AG04449 (cell line): ENCODE data around the gene SPHK2.

ENCODE experiments used
- CTCF ChIA-PET: fragments of 350-600 bp; formaldehyde crosslinking; extraction: SDS; loops from one replicate; lab custom pipeline; 2021; ENCODE audit warnings: antibody characterized with exemption; lab: Yijun Ruan, JAX
- POLR2A ChIA-PET: fragments of 400-600, 350-600 bp; formaldehyde crosslinking; extraction: SDS; loops from one replicate; lab custom pipeline; 2020; ENCODE audit warnings: antibody characterized with exemption, inconsistent platforms; lab: Yijun Ruan, JAX
- DNase-seq: peaks from one replicate; pipeline ENCODE4 v3.0.0-alpha.2; 2010; ENCODE audit warnings: low read depth, low spot score
- H3K4me3 ChIP-seq: 2 replicates; pipeline ENCODE4 v1.5.1; 2011; ENCODE audit warnings: low read depth, mild to moderate bottlenecking, control low read depth, low read length
- CTCF ChIP-seq: IDR thresholded peaks from one replicate; pipeline ENCODE4 v1.5.1; 2011; ENCODE audit warnings: mild to moderate bottlenecking, moderate library complexity, low read length, control low read depth, inconsistent platforms; ENCODE audit not compliant: insufficient read depth; ENCODE audit errors: missing control alignments

Gene SPHK2

GRCh38 chr19:48644355-48644754 lies 25.0 kb downstream of the SPHK2 start:
- no peak for TF ChIP-seq CTCF
- CTCF ChIA-PET = interaction anchor here (1.6 to 3.1 kb wide), 4 partner anchors 30 to 198 kb away, joined by 3 to 40 read pairs (median 26); partner anchors contain the start of gene NTN5
- POLR2A ChIA-PET = no interaction called here
- no peak for DNase-seq
- H3K4me3 ChIP-seq = no peak overlapping the region

GRCh38 chr19:48644839-48645619 lies 25.7 kb downstream of the SPHK2 start:
- ChIA-PET CTCF (interaction anchor here (0.7 to 3.1 kb wide), 18 partner anchors 8 to 327 kb away, joined by 3 to 40 read pairs (median 5); partner anchors contain the start of genes DBP, HSD17B14 and NTN5), POLR2A (interaction anchor here (0.6 kb wide), 1 partner anchor 121 kb away, joined by 3 read pairs; no protein-coding TSS in a partner anchor)
- peak overlapping the region; percentile 57 for H3K4me3 ChIP-seq
- DNase-seq = no peak
- TF ChIP-seq CTCF = no peak

GRCh38 chr19:48645620-48646000 lies 26.3 kb downstream of the SPHK2 start:
- ChIA-PET POLR2A (interaction anchor here (0.6 kb wide), 1 partner anchor 120 kb away, joined by 3 read pairs; no protein-coding TSS in a partner anchor), CTCF (interaction anchor here (0.7 to 3.1 kb wide), 19 partner anchors 8 to 326 kb away, joined by 3 to 40 read pairs (median 5); partner anchors contain the start of genes DBP, HSD17B14 and NTN5)
- no peak for TF ChIP-seq CTCF
- H3K4me3 ChIP-seq = peak overlapping the region; percentile 57
- DNase-seq = no peak

GRCh38 chr19:48646001-48646721 lies 26.9 kb downstream of the SPHK2 start, which contains the start of gene CA11:
Gene CA11, minus strand, starts transcription at chr19:48646187. Its CDS starts 555 bp downstream, at chr19:48645632.
- ChIA-PET POLR2A (no interaction called here), CTCF (interaction anchor here (0.7 to 3.1 kb wide), 17 partner anchors 8 to 326 kb away, joined by 3 to 40 read pairs (median 5); partner anchors contain the start of genes DBP, HSD17B14 and NTN5)
- TF ChIP-seq CTCF = peak; percentile 95
- DNase-seq = no peak
- H3K4me3 ChIP-seq = peak within 1 kb of the TSS; percentile 57

- POLR2A ChIA-PET = no interaction called here
- no peak for DNase-seq
- H3K4me3 ChIP-seq = peak overlapping the region; percentile 57
- CTCF ChIA-PET = interaction anchor here (1.0 to 3.1 kb wide), 7 partner anchors 10 to 202 kb away, joined by 3 to 40 read pairs (median 21); partner anchors contain the start of gene NTN5
- no peak for TF ChIP-seq CTCF
Measured at GRCh38 chr19:48646722-48647216, 27.5 kb downstream of the SPHK2 start.
